Calu3 (cell line): Measurements from ENCODE around the gene ALPK3. TPM values are rescaled to one million over a fixed set of nuclear protein-coding genes. Genes with fewer than 3 reads are reported as not detected.

Source experiments
- Bru-seq: library from RNA; stranded (reverse); fragments of 400-500 nt; gene quantifications from one replicate; lab custom pipeline; 2021; lab: Mats Ljungman, UMichigan
- BruChase-seq, 2 experiments: library from RNA; stranded (reverse); fragments of 400-500 nt; gene quantifications; one replicate each; lab custom pipeline; 2021; lab: Mats Ljungman, UMichigan
- BruUV-seq: library from RNA; stranded (reverse); fragments of 400-500 nt; replicated peaks from 2 replicates; lab custom pipeline; 2021; lab: Mats Ljungman, UMichigan
- CTCF ChIA-PET: fragments of 300-600 bp; sonication (Branson Sonifier 250); formaldehyde crosslinking; loops from one replicate; lab custom pipeline; 2022; ENCODE audit warnings: antibody characterized with exemption; lab: Charles Lee
- DNase-seq: peaks from one replicate; pipeline ENCODE4 v3.0.0; 2022
- H3K27ac Mint-ChIP-seq: one replicate; pipeline ENCODE4 v1.8.0; 2022; ENCODE audit warnings: mixed read lengths; ENCODE audit not compliant: unreplicated experiment
- H3K27me3 Mint-ChIP-seq: one replicate; pipeline ENCODE4 v1.8.0; 2022; ENCODE audit warnings: mixed read lengths; ENCODE audit not compliant: unreplicated experiment
- H3K36me3 Mint-ChIP-seq: one replicate; pipeline ENCODE4 v1.8.0; 2022; ENCODE audit warnings: mild to moderate bottlenecking, moderate library complexity, mixed read lengths; ENCODE audit not compliant: insufficient read depth, unreplicated experiment
- H3K4me1 Mint-ChIP-seq: one replicate; pipeline ENCODE4 v1.8.0; 2022; ENCODE audit warnings: mild to moderate bottlenecking, low read depth, mixed read lengths; ENCODE audit not compliant: unreplicated experiment
- H3K4me3 Mint-ChIP-seq: one replicate; pipeline ENCODE4 v1.8.0; 2022; ENCODE audit warnings: mild to moderate bottlenecking, low read depth, moderate library complexity, mixed read lengths; ENCODE audit not compliant: unreplicated experiment
- H3K9me3 Mint-ChIP-seq: one replicate; pipeline ENCODE4 v1.8.0; 2022; ENCODE audit warnings: low read depth, mixed read lengths; ENCODE audit not compliant: unreplicated experiment
- CTCF ChIP-seq: fragments of 200-600 bp; IDR thresholded peaks from one replicate; pipeline ENCODE4 v1.8.0; 2022; ENCODE audit warnings: antibody characterized with exemption; ENCODE audit not compliant: unreplicated experiment
- intact Hi-C: fragments of 100-400 bp; cut with micrococcal nuclease; formaldehyde crosslinking; loops from one replicate; pipeline ENCODE4 v1.10.0; 2022; ENCODE audit not compliant: unreplicated experiment
- long read RNA-seq: library from polyadenylated mRNA; stranded (forward); transcript quantifications from one replicate; pipeline ENCODE4 v2.0.0, GENCODE V29; 2022
- total RNA-seq: library from RNA; stranded (reverse); gene quantifications from 2 replicates; pipeline ENCODE4 v1.2.3, GENCODE V29; 2022

Gene ALPK3
- total RNA-seq (4.6 TPM in 2 replicates), Bru-seq, nascent RNA (percentile 58 among the genes with signal in this experiment), BruChase-seq, experiment 1, labeled RNA remaining after a 6-hour chase (percentile 86 among the genes with signal in this experiment), BruChase-seq, experiment 2, labeled RNA remaining after a 2-hour chase (percentile 79 among the genes with signal in this experiment)
- long read RNA-seq, partial matches to known transcripts, result 1 of 1 reads
- long read RNA-seq, other reads (novel, unspliced or antisense), result 0 of 1 reads

GRCh38 chr15:84816694-84817465, at the start of gene ALPK3:
Gene ALPK3 (plus strand): TSS chr15:84817356. CDS start chr15:84817453, 97 bp downstream.
- CTCF ChIA-PET, result no interaction called here
- no peaks in the 10 kb centered on the region for H3K27me3 Mint-ChIP-seq
- no peaks in the 10 kb centered on the region for H3K9me3 Mint-ChIP-seq
- TF ChIP-seq CTCF, result no peak
- peaks cover 7% of the 10 kb centered on the region for H3K36me3 Mint-ChIP-seq
- intact Hi-C loops, result no loop called here
- H3K4me1 Mint-ChIP-seq, result peaks cover 24% of the 10 kb centered on the region
- DNase-seq, result no peak
- H3K27ac Mint-ChIP-seq, result peak within 1 kb of the TSS; percentile 43
- BruUV-seq, result no TSS peak
- no peak within 1 kb of the TSS for H3K4me3 Mint-ChIP-seq

GRCh38 chr15:84772031-84772430, 45.1 kb upstream of the ALPK3 start:
- intact Hi-C loops, result no loop called here
- Mint-ChIP-seq H3K9me3 (no peaks in the 10 kb centered on the region), H3K4me3 (no peak overlapping the region), H3K4me1 (no peaks in the 10 kb centered on the region), H3K27me3 (no peaks in the 10 kb centered on the region), H3K27ac (no peak overlapping the region), H3K36me3 (peaks cover 50% of the 10 kb centered on the region)
- TF ChIP-seq CTCF, result no peak
- no peak for DNase-seq
- no TSS peak for BruUV-seq
- CTCF ChIA-PET, result no interaction called here

GRCh38 chr15:84772467-84772866, 44.7 kb upstream of the ALPK3 start:
- intact Hi-C loops, result no loop called here
- CTCF ChIA-PET, result no interaction called here
- Mint-ChIP-seq H3K4me3 (no peak overlapping the region), H3K4me1 (no peaks in the 10 kb centered on the region), H3K9me3 (no peaks in the 10 kb centered on the region), H3K36me3 (peaks cover 50% of the 10 kb centered on the region), H3K27ac (no peak overlapping the region), H3K27me3 (no peaks in the 10 kb centered on the region)
- DNase-seq, result no peak
- no TSS peak for BruUV-seq
- TF ChIP-seq CTCF, result no peak

- H3K4me1 Mint-ChIP-seq, result no peaks in the 10 kb centered on the region
- no peak overlapping the region for H3K27ac Mint-ChIP-seq
- TF ChIP-seq CTCF, result no peak
- H3K9me3 Mint-ChIP-seq, result no peaks in the 10 kb centered on the region
- intact Hi-C loops, result no loop called here
- H3K36me3 Mint-ChIP-seq, result peaks cover 51% of the 10 kb centered on the region
- BruUV-seq, result no TSS peak
- H3K4me3 Mint-ChIP-seq, result no peak overlapping the region
- H3K27me3 Mint-ChIP-seq, result no peaks in the 10 kb centered on the region
- no peak for DNase-seq
- CTCF ChIA-PET, result no interaction called here
These were observed 43.4 kb upstream of the ALPK3 start for GRCh38 chr15:84773716-84774115.
